Heart right ventricle (tissue), 16 donors: Measurements from ENCODE around the gene PELI2. TPM values are rescaled to one million over a fixed set of nuclear protein-coding genes. Genes with fewer than 3 reads are reported as not detected.

ENCODE experiments used
- ATAC-seq, 8 donors: fragments of 200-7000 bp; cut with Tn5 transposase; one replicate each; pipeline ENCODE4 v1.9.1; 2020; ENCODE audit warnings: mild to moderate bottlenecking in 8 of 8, moderate library complexity in 8 of 8, moderate number of reproducible peaks in 1 of 8
- DNase-seq, 2 donors: peaks; one replicate each; pipeline ENCODE4 v3.0.0-alpha.2; 2020
- H3K27ac ChIP-seq, 10 donors: fragments of 200-600 bp; sonication (generic) in 2 of 10; one replicate each; pipeline versions ENCODE4 v1.5.0 to v1.8.0; 2020 to 2022; ENCODE audit warnings: mild to moderate bottlenecking in 3 of 10
- H3K27me3 ChIP-seq, 7 donors: fragments of 200-600 bp; one replicate each; pipeline ENCODE4 v1.8.0; 2021 to 2022; ENCODE audit warnings: mild to moderate bottlenecking in 2 of 7
- H3K36me3 ChIP-seq, 9 donors: fragments of 200-600 bp; sonication (generic) in 1 of 9; one replicate each; pipeline versions ENCODE4 v1.5.0 to v1.8.0; 2020 to 2022; ENCODE audit warnings: mild to moderate bottlenecking in 2 of 9
- H3K4me1 ChIP-seq, 9 donors: fragments of 200-600 bp; sonication (generic) in 1 of 9; one replicate each; pipeline versions ENCODE4 v1.5.0 to v1.8.0; 2020 to 2022; ENCODE audit warnings: mild to moderate bottlenecking in 4 of 9
- H3K4me3 ChIP-seq, 10 donors: fragments of 200-600 bp; sonication (generic) in 2 of 10; one replicate each; pipeline versions ENCODE4 v1.5.0 to v1.8.0; 2020 to 2022; ENCODE audit warnings: mild to moderate bottlenecking in 7 of 10, moderate library complexity in 2 of 10
- H3K9me3 ChIP-seq, 11 donors: fragments of 200-600 bp in 10 of 11; sonication (generic) in 2 of 11; one replicate each; pipeline versions ENCODE4 v1.5.0 to v1.8.0; 2013 to 2022; ENCODE audit warnings: mild to moderate bottlenecking in 2 of 11, control low read depth in 1 of 11, moderate library complexity in 1 of 11
- CTCF ChIP-seq, 9 donors: fragments of 200-600 bp; sonication (generic) in 2 of 9; IDR thresholded peaks; one replicate each; pipeline versions ENCODE4 v1.5.0 to v1.8.0; 2021 to 2022; ENCODE audit warnings: antibody characterized with exemption in 9 of 9, mild to moderate bottlenecking in 5 of 9, moderate library complexity in 1 of 9
- WGBS, 2 donors: extraction: QIAGEN DNeasy Blood & Tissue Kit; methylation state at CpG; one replicate each; pipeline ENCODE4 v1.1.7; 2013; ENCODE audit warnings: inconsistent platforms in 1 of 2; 5-methylcytosine and 5-hydroxymethylcytosine counted together
- intact Hi-C, 10 donors: fragments of 100-400 bp; cut with DNase I; formaldehyde crosslinking; loops; one replicate each; pipeline versions ENCODE4 v1.11.1 to v1.14.2; 2022
- polyA plus RNA-seq, 2 donors: library from polyadenylated mRNA; stranded (reverse); fragments of 200-250 nt; gene quantifications; one replicate each; pipeline ENCODE4 v1.2.3, GENCODE V29; 2013
- total RNA-seq, 10 donors: library from RNA; stranded (reverse); fragmentation: NEBNext Ultra II Directional in 3 of 10; extraction: Animal tissue kit (Norgen Biotek cat#: 25700) in 3 of 10; gene quantifications; one replicate each; pipeline versions ENCODE4 v1.2.1 to v1.2.4, GENCODE V29; 2021 to 2023
- donor health status: Arrhythmogenic right ventricular cardiomyopathy.
- donor health status: ischemic (EF 13 %, LVEDD 7.1; RV severe dilation, severe dysfunction).
- donor health status: healthy with polysubstance abuse.
- donor health status: DM: no; HTN: yes; CAD: no.
- donor health status: DM: no; HTN: no; CAD: no.
- donor health status: ischemic (EF 25% LVEDD 6.9; RV normal size, moderate dysfunction).
- donor health status: ischemic (EF 25% LVEDD 5.7; RV mildly dilated, moderate dysfunction).
- donor health status: healthy.
- donor health status: DM: yes; HTN: yes; CAD: no.
- donor health status: Ischemic cardiomyopathy.
- donor health status: ischemic (EF 35%, LVEDD 5.7; RV mildly dilated, moderate dysfunction).
- donor health status: nonischemic (EF 11% LVEDD 7.7; RV severe dilation, severe dysfunction).
- donor health status: DM: yes; HTN: yes; CAD: no.
- donor health status: PGD.
- donor health status: ischemic (EF 29% LVEDD 5.4; RV normal size, mild dysfunction).
- donor health status: nonischemic (EF 23%, LVEDD 6.1; RV moderate dilation, normal function).

The PELI2 gene
- total and polyA plus RNA-seq, 12 donors, result 0.87 to 4.9 (median 2.0) TPM

GRCh38 chr14:56274556-56274955 is 156.3 kb downstream of the PELI2 start:
- Histone ChIP-seq H3K27ac (no peak overlapping the region), H3K4me1 (peaks cover 0 to 10% (median 5%) of the 10 kb centered on the region in 9 donors), H3K27me3 (no peaks in the 10 kb centered on the region), H3K9me3 (no peaks in the 10 kb centered on the region), H3K4me3 (no peak overlapping the region), H3K36me3 (no peaks in the 10 kb centered on the region)
- ATAC-seq, result no peak
- DNase-seq, result no peak
- intact Hi-C loops, result no loop called here
- TF ChIP-seq CTCF (IDR thresholded peaks at IDR 0.05), result no peak
- WGBS, 2 donors, result 70 to 76% methylated on average over 1 of the region's 1 CpG

GRCh38 chr14:56276108-56276507 is 157.9 kb downstream of the PELI2 start:
- Histone ChIP-seq H3K4me3 (no peak overlapping the region), H3K9me3 (no peaks in the 10 kb centered on the region), H3K27me3 (no peaks in the 10 kb centered on the region), H3K27ac (no peak overlapping the region), H3K36me3 (peaks cover 0 to 6% (median 0%) of the 10 kb centered on the region in 9 donors), H3K4me1 (peaks cover 0 to 10% (median 5%) of the 10 kb centered on the region in 9 donors)
- intact Hi-C loops, result no loop called here
- ATAC-seq, result no peak
- 82 to 90% methylated on average over 5 of the region's 5 CpGs for WGBS, 2 donors
- TF ChIP-seq CTCF (IDR thresholded peaks at IDR 0.05), result no peak
- no peak for DNase-seq

DNA sequence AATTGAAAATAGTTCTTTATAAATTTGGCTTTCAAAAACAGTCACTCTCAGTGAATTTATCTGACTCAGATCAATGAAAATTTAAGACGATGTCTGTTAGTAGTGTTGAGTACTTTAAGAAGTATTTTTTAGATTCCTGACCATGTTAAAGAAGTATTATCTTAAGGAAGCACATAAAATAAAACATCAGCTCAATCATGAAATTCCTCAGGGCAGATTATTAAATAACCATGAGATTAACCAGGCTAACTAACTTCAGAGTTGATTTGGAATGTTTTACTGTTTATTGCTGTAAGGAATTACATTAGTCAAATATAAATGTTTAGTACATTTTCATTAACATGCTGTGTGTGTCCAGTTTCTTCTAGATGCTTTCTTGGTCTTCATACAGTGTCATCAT is 160.2 kb downstream of the PELI2 start:
- Histone ChIP-seq H3K27ac (no peak overlapping the region), H3K9me3 (no peaks in the 10 kb centered on the region), H3K36me3 (peaks cover 0 to 10% (median 0%) of the 10 kb centered on the region in 9 donors), H3K27me3 (no peaks in the 10 kb centered on the region), H3K4me1 (peaks cover 0 to 1% (median 0%) of the 10 kb centered on the region in 9 donors), H3K4me3 (no peak overlapping the region)
- no peak for DNase-seq
- no peak for ATAC-seq
- intact Hi-C loops, result no loop called here
- TF ChIP-seq CTCF (IDR thresholded peaks at IDR 0.05), result no peak
- 88 to 98% methylated on average over 1 of the region's 1 CpG for WGBS, 2 donors

DNA sequence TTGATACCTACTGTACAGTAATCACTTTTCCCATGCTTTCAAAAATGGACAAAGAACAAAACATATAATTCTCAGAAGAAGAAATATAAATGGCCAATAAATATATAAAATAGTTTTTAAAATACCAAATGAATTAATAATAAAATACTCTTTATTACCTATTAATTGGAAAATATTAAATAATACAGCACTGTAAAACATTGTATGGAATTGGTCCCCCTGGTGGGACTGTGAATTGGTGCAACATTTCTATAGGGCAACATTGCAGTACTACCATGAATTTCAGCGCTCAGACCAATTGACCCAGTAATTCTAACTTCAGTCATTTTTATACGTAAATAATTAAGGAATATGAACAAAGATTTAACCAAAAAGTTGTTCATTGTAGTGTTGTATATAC is 162.6 kb downstream of the PELI2 start:
- peak in 2 of 9 donors; percentile 11 to 24 for TF ChIP-seq CTCF (IDR thresholded peaks at IDR 0.05)
- intact Hi-C loops, result no loop called here

More for the DNA sequence above, 162.6 kb downstream of the PELI2 start:
- DNase-seq, result no peak
- Histone ChIP-seq H3K4me3 (no peak overlapping the region), H3K27ac (no peak overlapping the region), H3K9me3 (no peaks in the 10 kb centered on the region), H3K4me1 (no peaks in the 10 kb centered on the region), H3K27me3 (no peaks in the 10 kb centered on the region), H3K36me3 (peaks cover 0 to 10% (median 0%) of the 10 kb centered on the region in 9 donors)
- 93 to 96% methylated on average over 2 of the region's 2 CpGs for WGBS, 2 donors
- ATAC-seq, result no peak
